Peyer's patch (tissue), 4 donors: ENCODE data around the gene CD81.
"Not testable (repeated sequence)": the region's sequence is repeated elsewhere in the genome, so short reads cannot be mapped to it uniquely, and the experiment has no call there.

Experiments
- CTCF ChIP-seq, 6 experiments: fragments of 450-650 bp in 4 of 6; fragments of 200-600 bp in 2 of 6; sonication (generic) in 1 of 6; IDR thresholded peaks; one replicate each; pipeline ENCODE4 v1.5.1; 2017 to 2019; ENCODE audit warnings: antibody characterized with exemption in 6 of 6, mild to moderate bottlenecking in 3 of 6, moderate library complexity in 1 of 6
- POLR2A ChIP-seq, 2 donors: fragments of 450-650 bp; IDR thresholded peaks; one replicate each; pipeline ENCODE4 v1.5.1; 2017; ENCODE audit warnings: antibody characterized with exemption in 2 of 2, mild to moderate bottlenecking in 2 of 2, moderate library complexity in 2 of 2

DNA sequence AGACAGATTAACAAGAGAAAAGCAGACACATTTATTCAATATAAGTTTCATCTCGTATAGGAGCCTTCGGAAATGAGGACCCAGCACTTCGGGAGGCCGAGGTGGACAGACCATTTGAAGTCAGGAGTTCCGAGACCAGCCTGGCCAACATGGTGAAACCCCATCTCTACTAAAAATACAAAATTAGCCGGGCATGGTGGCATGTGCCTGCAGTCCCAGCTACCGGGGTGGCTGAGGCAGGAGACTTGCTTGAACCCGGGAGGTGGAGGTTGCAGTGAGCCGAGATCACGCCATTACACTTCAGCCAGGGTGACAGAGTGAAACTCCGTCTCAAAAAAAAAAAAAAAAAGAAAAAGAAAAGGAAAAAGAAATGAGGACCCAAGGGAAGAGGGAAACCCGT, 12.7 kb upstream of the CD81 start:
- TF ChIP-seq POLR2A, CTCF (IDR thresholded peaks at IDR 0.05): not testable (repeated sequence)
